MM.1S (cell line): ENCODE results near the gene SSU72.
"Not testable (repeated sequence)": the region's sequence is repeated elsewhere in the genome, so short reads cannot be mapped to it uniquely, and the experiment has no call there.

ENCODE experiments used
- CTCF ChIP-seq: fragments of 300-600 bp; sonication (generic); IDR thresholded peaks from 2 replicates; pipeline ENCODE4 v1.5.1; 2016; ENCODE audit warnings: antibody characterized with exemption, low read length, mixed read lengths
- EZH2 ChIP-seq: fragments of 300-600 bp; sonication (generic); optimal IDR thresholded peaks from 2 replicates; pipeline ENCODE3; 2017; ENCODE audit warnings: low read depth, mild to moderate bottlenecking, antibody characterized with exemption, low read length, mixed read lengths

DNA sequence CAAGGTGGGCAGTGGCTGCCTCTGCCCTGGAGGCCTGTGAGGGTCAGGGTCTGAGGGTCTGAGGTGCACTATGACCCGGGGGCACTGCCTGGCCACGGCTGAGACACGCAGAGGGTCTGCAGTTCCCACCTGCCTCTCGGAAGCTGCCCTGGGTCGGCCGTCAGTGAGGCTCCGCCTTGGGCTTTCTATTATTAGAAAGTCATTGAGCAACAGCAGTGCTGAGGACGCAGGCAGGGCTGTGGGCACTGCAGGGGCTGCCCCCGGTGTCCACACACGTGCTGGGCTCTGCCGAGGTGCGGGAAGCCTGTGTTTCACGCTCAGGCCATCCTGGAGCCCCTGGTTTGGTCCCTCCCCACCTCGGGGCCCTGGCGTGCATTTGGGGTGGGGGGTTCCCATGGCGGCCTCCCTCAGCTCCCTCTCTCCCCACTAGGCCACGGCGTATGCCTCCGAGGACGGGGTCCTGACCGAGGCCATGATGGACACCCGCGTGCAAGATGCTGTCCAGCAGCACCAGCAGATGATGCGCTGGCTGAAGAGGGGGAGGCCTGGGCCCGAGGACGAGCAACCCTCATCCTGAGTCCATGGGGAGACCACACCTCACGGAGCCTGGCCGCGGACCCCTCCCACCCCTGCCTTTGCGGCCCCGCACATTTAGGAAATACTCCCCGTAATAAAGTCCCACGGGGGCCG is 65.7 kb downstream of the SSU72 start:
- not testable (repeated sequence) for TF ChIP-seq EZH2, CTCF
